ENCODE measurements around the gene ZNF827. TPM values are rescaled to one million over a fixed set of nuclear protein-coding genes. Genes with fewer than 3 reads are reported as not detected.

ZNF827 gene
- total RNA-seq, 4 donors from 2014 or later: 23.9 to 52.3 (median 29.3) TPM

DNA sequence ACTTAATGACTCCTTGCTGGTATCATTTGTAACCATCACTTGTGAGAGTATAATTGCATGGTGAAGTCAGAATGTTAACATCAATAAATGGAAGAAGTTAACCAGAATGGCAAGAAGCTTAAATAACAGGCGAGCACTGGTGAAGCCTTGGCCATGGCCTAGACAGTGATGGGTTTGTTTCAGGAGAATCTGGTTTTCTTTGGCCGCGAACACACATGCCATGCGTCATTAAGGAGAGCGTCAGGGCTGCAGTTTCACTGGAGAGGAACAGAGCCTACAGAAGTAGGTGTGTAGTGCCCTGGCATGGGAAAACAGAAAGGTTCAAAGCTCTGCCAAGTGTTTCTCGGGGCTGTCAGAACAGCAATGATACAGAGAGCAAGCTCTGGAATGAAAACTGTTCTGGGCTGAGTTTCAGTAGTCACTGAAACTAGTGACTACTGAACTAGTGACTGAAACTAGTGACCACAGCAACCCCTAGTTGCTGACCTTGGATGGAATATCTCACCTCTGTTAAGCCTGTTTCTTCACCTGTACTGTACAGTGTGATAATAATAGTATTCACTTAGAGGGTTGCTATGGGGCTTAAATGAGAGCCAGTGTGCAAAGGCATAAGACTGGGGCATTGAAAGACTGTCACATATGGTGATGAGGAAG lies 164.9 kb downstream of the ZNF827 start:
- intact Hi-C loops (cut with DNase I): no loop called here
- 30 to 50% methylated on average over 6 of the region's 6 CpGs for WGBS, 2 donors
- peak in 1 of 2 donors; percentile 62 for TF ChIP-seq POLR2A (IDR thresholded peaks at IDR 0.05)
- TF ChIP-seq, protein P1, sequence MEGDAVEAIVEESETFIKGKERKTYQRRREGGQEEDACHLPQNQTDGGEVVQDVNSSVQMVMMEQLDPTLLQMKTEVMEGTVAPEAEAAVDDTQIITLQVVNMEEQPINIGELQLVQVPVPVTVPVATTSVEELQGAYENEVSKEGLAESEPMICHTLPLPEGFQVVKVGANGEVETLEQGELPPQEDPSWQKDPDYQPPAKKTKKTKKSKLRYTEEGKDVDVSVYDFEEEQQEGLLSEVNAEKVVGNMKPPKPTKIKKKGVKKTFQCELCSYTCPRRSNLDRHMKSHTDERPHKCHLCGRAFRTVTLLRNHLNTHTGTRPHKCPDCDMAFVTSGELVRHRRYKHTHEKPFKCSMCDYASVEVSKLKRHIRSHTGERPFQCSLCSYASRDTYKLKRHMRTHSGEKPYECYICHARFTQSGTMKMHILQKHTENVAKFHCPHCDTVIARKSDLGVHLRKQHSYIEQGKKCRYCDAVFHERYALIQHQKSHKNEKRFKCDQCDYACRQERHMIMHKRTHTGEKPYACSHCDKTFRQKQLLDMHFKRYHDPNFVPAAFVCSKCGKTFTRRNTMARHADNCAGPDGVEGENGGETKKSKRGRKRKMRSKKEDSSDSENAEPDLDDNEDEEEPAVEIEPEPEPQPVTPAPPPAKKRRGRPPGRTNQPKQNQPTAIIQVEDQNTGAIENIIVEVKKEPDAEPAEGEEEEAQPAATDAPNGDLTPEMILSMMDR (IDR thresholded peaks at IDR 0.05): peak in 1 of 6 experiments; percentile 3
- DNase-seq: peak; percentile 84 to 89
- Histone ChIP-seq H3K36me3 (peaks cover 0 to 3% of the 10 kb centered on the region in 2 donors), H3K4me1 (peaks cover 14 to 15% of the 10 kb centered on the region in 2 donors), H3K27ac (peak overlapping the region; percentile 89 to 97 (median 91)), H3K27me3 (no peaks in the 10 kb centered on the region), H3K9me3 (no peaks in the 10 kb centered on the region), H3K4me3 (replicated peaks in 1 of 3) (no peak overlapping the region)

DNA sequence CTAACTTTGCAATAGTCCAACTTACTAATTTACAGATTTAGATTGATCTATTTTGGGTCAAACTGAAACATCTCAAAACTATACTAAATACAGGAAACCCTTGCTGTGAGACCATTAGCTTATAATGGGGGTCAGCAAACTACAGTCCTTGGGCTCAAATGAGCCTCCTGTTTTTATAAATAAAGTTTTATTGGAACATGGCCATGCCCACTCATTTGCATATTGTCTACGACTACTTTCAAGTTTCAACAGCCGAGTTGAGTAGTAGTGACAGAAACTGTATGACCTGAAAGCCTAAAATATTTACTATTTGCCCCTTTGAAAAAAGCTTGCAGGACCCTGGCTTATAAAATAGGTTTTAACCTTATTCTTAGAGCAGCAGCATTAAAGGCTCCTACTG lies 166.3 kb downstream of the ZNF827 start:
- Histone ChIP-seq H3K4me1 (peaks cover 14 to 15% of the 10 kb centered on the region in 2 donors), H3K27ac (peak overlapping the region; percentile 72 to 97 (median 89)), H3K9me3 (no peaks in the 10 kb centered on the region), H3K27me3 (no peaks in the 10 kb centered on the region), H3K36me3 (peaks cover 0 to 3% of the 10 kb centered on the region in 2 donors), H3K4me3 (replicated peaks in 1 of 3) (no peak overlapping the region)
- intact Hi-C loops (cut with DNase I): no loop called here
- 93 to 97% methylated on average over 2 of the region's 2 CpGs for WGBS, 2 donors
- TF ChIP-seq, protein P1 (IDR thresholded peaks at IDR 0.05): no peak
- no peak for TF ChIP-seq POLR2A (IDR thresholded peaks at IDR 0.05)
- no peak for DNase-seq

DNA sequence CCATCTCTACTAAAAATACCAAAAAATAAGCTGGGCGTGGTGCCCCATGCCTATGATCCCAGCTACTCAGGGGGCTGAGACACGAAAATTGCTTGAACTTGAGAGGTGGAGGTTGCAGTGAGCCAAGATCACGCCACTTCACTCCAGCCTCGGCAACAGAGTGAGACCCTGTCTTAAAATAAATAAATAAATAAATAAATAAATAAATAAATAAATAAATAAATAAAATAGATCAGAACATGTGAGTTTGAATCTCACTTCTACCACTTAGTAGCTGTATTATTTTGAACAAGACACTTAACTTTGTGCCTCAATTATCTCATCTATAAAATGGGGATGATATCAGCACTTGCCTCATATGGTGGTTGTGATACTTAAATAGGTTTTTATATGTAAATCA lies 168.5 kb downstream of the ZNF827 start:
- TF ChIP-seq, protein P1 (IDR thresholded peaks at IDR 0.05): no peak
- no peak for TF ChIP-seq POLR2A (IDR thresholded peaks at IDR 0.05)
- WGBS, 2 donors: 88 to 95% methylated on average over 4 of the region's 4 CpGs
- peaks cover 14 to 15% of the 10 kb centered on the region in 2 donors for H3K4me1 ChIP-seq
- H3K27me3 ChIP-seq: no peaks in the 10 kb centered on the region
- H3K9me3 ChIP-seq: no peaks in the 10 kb centered on the region
- DNase-seq: no peak
- peaks cover 7 to 9% of the 10 kb centered on the region in 2 donors for H3K36me3 ChIP-seq
- H3K4me3 ChIP-seq (replicated peaks in 1 of 3): no peak overlapping the region
- intact Hi-C loops (cut with DNase I): no loop called here
- no peak overlapping the region for H3K27ac ChIP-seq

DNA sequence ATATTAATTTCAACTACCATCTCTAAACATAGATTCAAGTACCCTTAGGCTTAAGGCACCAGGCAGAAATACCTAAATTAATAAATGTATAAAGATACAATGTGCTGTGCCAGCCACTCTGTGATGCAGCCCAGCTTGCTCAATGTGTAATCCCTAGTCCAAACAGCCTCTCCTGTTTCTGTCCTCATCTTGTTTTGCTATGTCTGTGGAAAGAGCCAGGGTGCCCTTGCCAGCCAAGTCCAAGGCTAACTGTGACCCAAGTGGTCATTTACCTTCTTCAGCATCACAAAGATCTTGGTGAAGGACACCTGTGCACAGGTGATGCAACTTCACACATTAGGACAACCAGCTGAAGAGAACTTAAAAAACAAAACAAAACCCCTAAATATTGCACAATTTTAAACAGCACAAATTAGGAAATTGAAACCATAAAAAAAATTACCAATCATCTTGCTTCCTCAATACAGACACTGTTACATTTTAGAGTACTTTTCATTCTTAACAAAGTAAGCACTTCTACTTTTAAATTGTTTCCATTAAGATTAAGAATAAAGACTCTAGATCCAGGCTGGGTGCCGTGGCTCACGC lies 169.1 kb downstream of the ZNF827 start:
- TF ChIP-seq, protein P1 (IDR thresholded peaks at IDR 0.05): no peak
- no peak for TF ChIP-seq POLR2A (IDR thresholded peaks at IDR 0.05)
- 86 to 96% methylated on average over 2 of the region's 2 CpGs for WGBS, 2 donors
- peaks cover 11 to 12% of the 10 kb centered on the region in 2 donors for H3K36me3 ChIP-seq
- H3K9me3 ChIP-seq: no peaks in the 10 kb centered on the region
- intact Hi-C loops (cut with DNase I): no loop called here
- peaks cover 14 to 15% of the 10 kb centered on the region in 2 donors for H3K4me1 ChIP-seq
- no peaks in the 10 kb centered on the region for H3K27me3 ChIP-seq
- H3K27ac ChIP-seq: no peak overlapping the region
- no peak for DNase-seq
- H3K4me3 ChIP-seq (replicated peaks in 1 of 3): no peak overlapping the region

DNA sequence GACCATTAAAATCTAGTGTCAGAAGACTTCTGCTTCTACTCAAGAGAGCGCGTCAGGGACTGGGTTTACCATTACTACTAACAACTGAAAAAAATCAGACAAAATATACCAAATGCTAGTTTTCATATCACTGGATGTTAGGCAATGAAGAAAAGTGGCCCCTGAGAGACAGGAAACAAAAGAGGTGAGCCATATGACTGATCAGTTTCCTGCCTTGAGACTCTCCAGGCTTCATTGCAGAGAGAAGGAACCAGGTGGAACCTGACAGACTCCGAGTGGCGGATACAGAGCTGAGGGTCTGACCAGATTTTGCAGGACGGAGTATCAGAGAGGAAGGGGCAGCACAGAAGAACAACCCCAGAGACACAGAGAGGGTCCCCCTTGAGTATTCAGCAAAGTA lies 172.3 kb downstream of the ZNF827 start:
- no peak for TF ChIP-seq POLR2A (IDR thresholded peaks at IDR 0.05)
- TF ChIP-seq, protein P1 (IDR thresholded peaks at IDR 0.05): no peak
- intact Hi-C loops (cut with DNase I): no loop called here
- 95 to 96% methylated on average over 5 of the region's 5 CpGs for WGBS, 2 donors
- Histone ChIP-seq H3K9me3 (no peaks in the 10 kb centered on the region), H3K4me1 (no peaks in the 10 kb centered on the region), H3K27ac (no peak overlapping the region), H3K4me3 (replicated peaks in 1 of 3) (no peak overlapping the region), H3K27me3 (no peaks in the 10 kb centered on the region), H3K36me3 (peaks cover 25 to 28% of the 10 kb centered on the region in 2 donors)
- no peak for DNase-seq

Data from thyroid gland (tissue), 4 donors.